Measurements from ENCODE around the gene WDR74. TPM values are rescaled to one million over a fixed set of nuclear protein-coding genes. Genes with fewer than 3 reads are reported as not detected.
"Not testable (repeated sequence)": the region's sequence is repeated elsewhere in the genome, so short reads cannot be mapped to it uniquely, and the experiment has no call there.

Gene WDR74
- total and polyA plus RNA-seq, 4 donors: 13.5 to 53.9 (median 39.1) TPM

DNA sequence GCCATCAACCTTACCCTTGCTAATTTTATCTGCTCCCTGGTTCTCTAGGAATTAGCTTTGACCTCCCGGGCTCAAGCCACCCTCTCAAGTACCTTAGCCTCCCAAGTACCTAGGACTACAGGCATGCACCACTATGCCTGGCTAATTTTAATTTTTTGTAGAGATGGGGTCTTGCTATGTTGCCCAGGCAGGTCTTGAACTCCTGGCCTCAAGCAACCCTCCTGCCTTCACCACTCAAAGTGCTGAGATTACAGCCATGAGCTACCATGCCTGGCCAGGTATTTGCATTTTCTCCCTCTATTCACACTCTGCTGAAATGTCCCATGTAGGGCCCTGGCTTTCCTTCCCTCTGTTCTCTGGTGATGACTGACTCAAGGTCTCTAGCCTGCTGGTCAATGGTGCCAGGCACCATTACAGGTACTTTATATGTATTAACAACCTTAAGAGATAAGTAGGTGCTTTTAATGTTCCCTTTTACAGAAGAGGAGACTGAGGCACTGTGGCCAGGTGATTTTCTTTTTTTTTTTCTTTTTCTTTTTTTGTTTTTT is 8.5 kb upstream of the WDR74 start:
- H3K27ac ChIP-seq (ENCODE audit: low read depth in 1 of 2, low read length in 2 of 2): no peak overlapping the region
- ATAC-seq (ENCODE audit: low FRiP score) (no peak), DNase-seq (no peak)
- peaks cover 2 to 3% of the 10 kb centered on the region in 2 donors for H3K36me3 ChIP-seq (ENCODE audit: control insufficient read depth in 1 of 2, insufficient read depth in 2 of 2, low read length in 1 of 2)
- H3K27me3 ChIP-seq (ENCODE audit: control insufficient read depth in 1 of 2, insufficient read depth in 2 of 2, low read length in 1 of 2): no peaks in the 10 kb centered on the region
- no peak overlapping the region for H3K4me3 ChIP-seq (ENCODE audit: low read length in 2 of 2)
- intact Hi-C loops (cut with DNase I): no loop called here
- no peaks in the 10 kb centered on the region for H3K4me1 ChIP-seq (ENCODE audit: control insufficient read depth in 1 of 2, insufficient read depth in 2 of 2, low read length in 2 of 2)
- no peaks in the 10 kb centered on the region for H3K9me3 ChIP-seq (ENCODE audit: control insufficient read depth, low read length)
- WGBS, 2 donors: 96 to 97% methylated on average over 1 of the region's 1 CpG

DNA sequence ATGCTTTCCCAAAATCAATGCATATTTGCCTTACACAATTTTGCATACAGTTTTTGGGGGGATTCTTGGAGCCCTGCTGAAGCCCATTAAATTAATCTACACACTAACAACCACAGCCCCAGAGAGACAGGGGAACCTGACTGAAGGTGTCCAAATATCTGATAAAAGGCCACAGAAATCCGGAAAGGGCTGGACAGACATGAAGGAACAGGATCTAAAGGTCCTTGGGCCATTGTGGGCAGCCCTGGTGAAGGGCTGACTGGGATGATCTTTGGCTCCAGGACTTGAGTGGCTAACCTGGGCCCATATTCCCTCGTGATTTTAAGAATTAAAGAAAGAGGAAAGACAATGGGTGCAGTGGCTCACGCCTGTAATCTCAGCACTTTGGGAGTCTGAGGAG is 6.8 kb upstream of the WDR74 start:
- Histone ChIP-seq H3K4me1 (ENCODE audit: control insufficient read depth in 1 of 2, insufficient read depth in 2 of 2, low read length in 2 of 2) (peaks cover 0 to 3% of the 10 kb centered on the region in 2 donors), H3K4me3 (ENCODE audit: low read length in 2 of 2) (no peak overlapping the region), H3K27ac (ENCODE audit: low read depth in 1 of 2, low read length in 2 of 2) (no peak overlapping the region), H3K9me3 (ENCODE audit: control insufficient read depth, low read length) (no peaks in the 10 kb centered on the region), H3K36me3 (ENCODE audit: control insufficient read depth in 1 of 2, insufficient read depth in 2 of 2, low read length in 1 of 2) (no peaks in the 10 kb centered on the region), H3K27me3 (ENCODE audit: control insufficient read depth in 1 of 2, insufficient read depth in 2 of 2, low read length in 1 of 2) (peaks cover 0 to 1% of the 10 kb centered on the region in 2 donors)
- intact Hi-C loops (cut with DNase I): no loop called here
- ATAC-seq (ENCODE audit: low FRiP score): no peak
- WGBS, 2 donors: 91 to 94% methylated on average over 3 of the region's 3 CpGs
- DNase-seq: no peak

GRCh38 chr11:62844154-62844553 is 4.8 kb upstream of the WDR74 start:
- no peaks in the 10 kb centered on the region for H3K9me3 ChIP-seq (ENCODE audit: control insufficient read depth, low read length)
- WGBS, 2 donors: 92 to 96% methylated on average over 3 of the region's 3 CpGs
- H3K4me3 ChIP-seq (ENCODE audit: low read length in 2 of 2): no peak overlapping the region
- H3K27me3 ChIP-seq (ENCODE audit: control insufficient read depth in 1 of 2, insufficient read depth in 2 of 2, low read length in 1 of 2): peaks cover 0 to 1% of the 10 kb centered on the region in 2 donors
- H3K36me3 ChIP-seq (ENCODE audit: control insufficient read depth in 1 of 2, insufficient read depth in 2 of 2, low read length in 1 of 2): no peaks in the 10 kb centered on the region
- no peak for DNase-seq
- peaks cover 0 to 3% of the 10 kb centered on the region in 2 donors for H3K4me1 ChIP-seq (ENCODE audit: control insufficient read depth in 1 of 2, insufficient read depth in 2 of 2, low read length in 2 of 2)
- intact Hi-C loops (cut with DNase I): no loop called here
- no peak overlapping the region for H3K27ac ChIP-seq (ENCODE audit: low read depth in 1 of 2, low read length in 2 of 2)
- no peak for ATAC-seq (ENCODE audit: low FRiP score)

DNA sequence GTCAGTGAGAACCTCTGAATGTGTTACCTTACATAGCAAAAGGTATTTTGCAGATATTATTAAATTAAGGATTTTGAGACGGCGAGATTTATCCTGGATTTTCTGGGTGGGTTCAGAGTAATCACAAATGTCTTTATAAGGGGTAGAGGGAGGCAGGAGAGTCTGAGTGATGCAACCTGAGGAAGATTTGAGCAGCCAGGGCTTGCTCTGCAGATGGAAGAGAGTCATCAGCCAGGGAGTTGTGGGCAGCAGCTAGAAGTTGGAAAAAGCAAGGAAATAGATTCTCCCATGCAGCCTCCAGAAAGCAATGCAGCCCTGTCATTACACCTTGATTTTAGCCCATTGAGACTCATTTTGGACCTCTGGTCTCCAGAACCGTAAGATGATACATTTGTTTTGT is 4.1 kb upstream of the WDR74 start:
- peaks cover 0 to 3% of the 10 kb centered on the region in 2 donors for H3K4me1 ChIP-seq (ENCODE audit: control insufficient read depth in 1 of 2, insufficient read depth in 2 of 2, low read length in 2 of 2)
- no peak for ATAC-seq (ENCODE audit: low FRiP score)
- no peaks in the 10 kb centered on the region for H3K9me3 ChIP-seq (ENCODE audit: control insufficient read depth, low read length)
- no peaks in the 10 kb centered on the region for H3K36me3 ChIP-seq (ENCODE audit: control insufficient read depth in 1 of 2, insufficient read depth in 2 of 2, low read length in 1 of 2)
- H3K27ac ChIP-seq (ENCODE audit: low read depth in 1 of 2, low read length in 2 of 2): no peak overlapping the region
- DNase-seq: no peak
- H3K4me3 ChIP-seq (ENCODE audit: low read length in 2 of 2): no peak overlapping the region
- 93 to 95% methylated on average over 3 of the region's 3 CpGs for WGBS, 2 donors
- intact Hi-C loops (cut with DNase I): no loop called here
- peaks cover 0 to 1% of the 10 kb centered on the region in 2 donors for H3K27me3 ChIP-seq (ENCODE audit: control insufficient read depth in 1 of 2, insufficient read depth in 2 of 2, low read length in 1 of 2)

DNA sequence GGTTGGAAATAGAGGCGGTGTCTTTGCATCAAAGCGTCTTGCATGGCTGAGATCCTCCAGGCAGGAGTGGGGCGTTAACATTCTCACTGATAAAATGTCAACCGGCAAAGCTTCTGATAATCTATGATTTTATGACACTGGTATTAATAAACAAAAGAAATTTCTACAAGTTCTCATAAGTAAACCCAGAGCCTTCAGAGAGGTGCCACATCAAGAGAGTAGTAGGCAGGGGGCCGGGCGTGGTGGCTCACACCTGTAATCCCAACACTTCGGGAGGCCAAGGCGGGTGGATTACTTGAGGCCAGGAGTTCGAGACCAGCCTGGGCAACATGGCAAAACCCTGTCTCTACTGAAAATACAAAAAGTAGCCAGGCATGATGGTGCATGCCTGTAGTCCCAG is 3.5 kb upstream of the WDR74 start:
- H3K9me3 ChIP-seq (ENCODE audit: control insufficient read depth, low read length): not testable (repeated sequence)
- WGBS, 2 donors: 84 to 87% methylated on average over 9 of the region's 9 CpGs

DNA sequence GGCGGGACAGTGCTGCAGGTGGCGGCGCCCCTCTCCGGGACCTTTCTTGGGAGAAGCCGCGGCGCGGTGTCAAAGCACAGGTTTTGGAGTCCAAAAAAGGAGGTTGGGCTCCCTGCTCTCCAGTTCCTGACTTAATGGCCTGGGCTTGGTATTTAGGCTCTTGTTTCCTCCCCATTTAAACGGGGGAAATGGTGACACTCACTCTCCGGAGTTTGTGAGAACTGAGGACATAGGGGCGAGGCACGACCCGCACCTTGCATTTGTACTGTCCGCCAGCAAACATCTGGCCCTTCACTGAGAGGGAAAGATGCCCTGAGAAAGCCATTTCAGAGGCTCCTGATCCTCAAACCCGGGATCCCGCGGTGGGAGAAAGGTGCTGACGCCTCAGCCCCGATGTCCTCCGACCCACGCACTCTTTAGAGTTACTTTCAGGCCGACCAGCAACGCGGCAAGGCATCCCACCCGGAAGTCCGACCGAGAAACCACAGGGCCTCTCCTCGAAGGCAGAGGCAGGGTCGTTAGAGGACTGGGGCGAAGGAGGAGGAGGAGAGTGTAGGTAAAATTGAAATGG is 2.9 kb upstream of the WDR74 start:
- DNase-seq (peak; percentile 64 to 79), ATAC-seq (ENCODE audit: low FRiP score) (no peak)
- WGBS, 2 donors: 7 to 8% methylated on average over 30 of the region's 30 CpGs

More for the DNA sequence above, 3.5 kb upstream of the WDR74 start:
- DNase-seq; H3K27me3 ChIP-seq (ENCODE audit: control insufficient read depth in 1 of 2, insufficient read depth in 2 of 2, low read length in 1 of 2); ATAC-seq (ENCODE audit: low FRiP score); H3K4me3 ChIP-seq (ENCODE audit: low read length in 2 of 2); H3K36me3 ChIP-seq (ENCODE audit: control insufficient read depth in 1 of 2, insufficient read depth in 2 of 2, low read length in 1 of 2); H3K4me1 ChIP-seq (ENCODE audit: control insufficient read depth in 1 of 2, insufficient read depth in 2 of 2, low read length in 2 of 2); intact Hi-C loops (cut with DNase I): not testable (repeated sequence)
- H3K27ac ChIP-seq (ENCODE audit: low read depth in 1 of 2, low read length in 2 of 2): peak overlapping the region; percentile 29 to 72

GRCh38 chr11:62841361-62842170 is 2.2 kb upstream of the WDR74 start:
- intact Hi-C loops (cut with DNase I): loop anchor here in 1 of 2 donors (1.0 kb wide), 1 partner anchor 39 kb away; the partner anchor contains the start of gene SLC3A2
- Histone ChIP-seq H3K27ac (ENCODE audit: low read depth in 1 of 2, low read length in 2 of 2) (peak overlapping the region; percentile 76 to 99), H3K4me3 (ENCODE audit: low read length in 2 of 2) (peak overlapping the region; percentile 42 to 51), H3K9me3 (ENCODE audit: control insufficient read depth, low read length) (no peaks in the 10 kb centered on the region), H3K36me3 (ENCODE audit: control insufficient read depth in 1 of 2, insufficient read depth in 2 of 2, low read length in 1 of 2) (no peaks in the 10 kb centered on the region), H3K27me3 (ENCODE audit: control insufficient read depth in 1 of 2, insufficient read depth in 2 of 2, low read length in 1 of 2) (peaks cover 0 to 1% of the 10 kb centered on the region in 2 donors), H3K4me1 (ENCODE audit: control insufficient read depth in 1 of 2, insufficient read depth in 2 of 2, low read length in 2 of 2) (peaks cover 0 to 3% of the 10 kb centered on the region in 2 donors)
- DNase-seq (peak; percentile 89 to 90), ATAC-seq (ENCODE audit: low FRiP score) (peak; percentile 85)
- WGBS, 2 donors: 0% methylated on average over 33 of the region's 33 CpGs

More for the DNA sequence above, 2.9 kb upstream of the WDR74 start:
- Histone ChIP-seq H3K27ac (ENCODE audit: low read depth in 1 of 2, low read length in 2 of 2) (peak overlapping the region; percentile 72 to 99), H3K4me1 (ENCODE audit: control insufficient read depth in 1 of 2, insufficient read depth in 2 of 2, low read length in 2 of 2) (peaks cover 0 to 3% of the 10 kb centered on the region in 2 donors), H3K36me3 (ENCODE audit: control insufficient read depth in 1 of 2, insufficient read depth in 2 of 2, low read length in 1 of 2) (no peaks in the 10 kb centered on the region), H3K4me3 (ENCODE audit: low read length in 2 of 2) (peak overlapping the region; percentile 42 to 51), H3K27me3 (ENCODE audit: control insufficient read depth in 1 of 2, insufficient read depth in 2 of 2, low read length in 1 of 2) (peaks cover 0 to 1% of the 10 kb centered on the region in 2 donors), H3K9me3 (ENCODE audit: control insufficient read depth, low read length) (no peaks in the 10 kb centered on the region)
- intact Hi-C loops (cut with DNase I): no loop called here

- H3K4me3 ChIP-seq (ENCODE audit: low read length in 2 of 2); H3K4me1 ChIP-seq (ENCODE audit: control insufficient read depth in 1 of 2, insufficient read depth in 2 of 2, low read length in 2 of 2); H3K9me3 ChIP-seq (ENCODE audit: control insufficient read depth, low read length); H3K36me3 ChIP-seq (ENCODE audit: control insufficient read depth in 1 of 2, insufficient read depth in 2 of 2, low read length in 1 of 2); H3K27me3 ChIP-seq (ENCODE audit: control insufficient read depth in 1 of 2, insufficient read depth in 2 of 2, low read length in 1 of 2): not testable (repeated sequence)
- intact Hi-C loops (cut with DNase I): loop anchor here in 1 of 2 donors (1.0 kb wide), 1 partner anchor 39 kb away; the partner anchor contains the start of gene SLC3A2
- WGBS, 2 donors: 1% methylated on average over 41 of the region's 41 CpGs
- ATAC-seq (ENCODE audit: low FRiP score) (peak; percentile 55), DNase-seq (peak; percentile 83 to 89)
- H3K27ac ChIP-seq (ENCODE audit: low read depth in 1 of 2, low read length in 2 of 2): peak overlapping the region; percentile 76 to 99
Observed at GRCh38 chr11:62840721-62841360, 1.5 kb upstream of the WDR74 start.
